Melanocyte of skin (primary cell): ENCODE results near the gene BTK. TPM values are rescaled to one million over a fixed set of nuclear protein-coding genes. Genes with fewer than 3 reads are reported as not detected.

Source experiments
- small RNA-seq, 2 donors: library from RNA; depleted of rRNA; stranded (forward); fragments of <200 nt; gene quantifications; one replicate each; pipeline ENCODE3, GENCODE V24; 2012
- total RNA-seq, 2 donors: library from RNA; depleted of rRNA; stranded (reverse); fragments of >200 nt; gene quantifications; 2 replicates each; pipeline ENCODE4 v1.2.3, GENCODE V29; 2012

BTK gene
- under 1 TPM; under 0.01 to 0.34 TPM for total RNA-seq

DNA sequence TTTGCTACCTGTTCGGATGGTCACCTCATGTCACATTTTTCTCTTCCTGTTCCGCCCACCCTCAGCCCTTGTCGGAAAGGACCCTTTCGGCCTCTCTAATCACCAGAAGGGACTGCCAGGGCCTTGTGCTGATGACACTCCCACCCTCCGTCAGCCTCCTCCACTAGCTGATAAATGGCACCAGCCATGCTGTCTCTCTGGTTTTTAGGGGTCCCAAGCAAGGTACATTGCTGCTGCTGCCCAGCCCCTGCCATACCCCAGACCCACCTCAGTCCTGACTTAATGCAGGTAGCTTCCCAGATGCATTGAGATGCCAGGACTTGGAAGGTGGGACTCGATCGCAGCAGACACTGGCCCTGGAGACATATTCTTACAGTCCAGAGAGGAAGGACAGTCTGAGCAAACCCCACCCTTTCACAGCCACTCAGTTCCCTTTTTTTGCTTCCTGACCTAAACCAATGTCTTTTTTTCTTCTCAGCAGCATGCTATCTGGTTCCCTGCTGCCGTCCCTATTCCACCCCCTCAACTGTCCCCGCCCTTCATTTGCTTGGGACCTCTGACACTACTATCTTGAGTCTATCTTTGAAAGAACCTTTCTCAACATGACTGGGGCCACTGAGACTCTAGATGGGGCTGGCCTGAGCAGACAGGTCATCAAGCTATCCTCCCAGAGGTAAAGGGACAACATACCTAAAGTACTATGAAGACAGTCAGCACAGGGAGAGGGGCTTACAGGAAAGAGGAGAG, at the start of gene BTK:
TSS of gene BTK (minus strand) at position 397 of the 747 bp plus-strand sequence. CDS start 10,907 bp downstream, outside the sequence.

DNA sequence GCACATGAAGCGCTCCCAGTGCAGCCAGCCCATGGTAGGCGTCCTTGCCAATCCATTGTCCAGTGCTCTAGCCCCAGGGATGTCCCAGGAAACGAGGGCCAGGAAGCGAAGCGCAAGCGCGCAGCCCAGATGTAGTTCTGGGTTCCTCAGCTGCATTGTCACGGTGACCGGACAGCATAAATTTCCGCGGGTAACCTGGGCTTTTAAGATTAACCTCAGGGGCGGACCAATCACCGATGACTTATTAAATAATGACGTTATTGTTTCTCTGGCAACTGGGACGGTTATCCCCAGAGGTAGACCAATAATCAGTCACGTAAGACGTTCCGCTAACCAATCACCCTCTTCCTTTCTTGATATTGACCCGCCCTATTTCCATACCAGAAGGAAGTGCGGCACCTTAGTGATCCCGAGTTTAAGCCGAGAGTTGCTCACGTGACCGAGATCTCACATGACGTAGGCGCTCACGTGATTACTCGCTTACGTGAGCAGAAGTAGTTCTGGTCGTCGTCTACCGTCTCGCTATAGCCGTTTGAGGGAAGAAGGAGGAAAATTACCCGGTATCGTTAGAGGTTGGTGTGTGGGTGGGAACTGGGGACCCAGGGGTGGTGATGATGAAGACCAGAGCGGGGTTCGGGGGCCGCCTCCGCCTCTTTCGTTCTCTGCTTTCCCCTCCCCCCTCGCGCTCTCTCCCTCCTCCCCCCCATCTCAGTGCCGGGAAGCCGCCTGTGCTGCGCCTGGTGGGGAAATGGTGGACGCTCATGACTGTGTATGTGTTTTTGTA, 21.9 kb upstream of the BTK start, which contains the start of the genes GLA and HNRNPH2:
TSS of gene GLA (minus strand) at position 178 of the 784 bp plus-strand sequence. CDS start at position 156, 22 bp downstream.
TSS of gene HNRNPH2 (plus strand) at position 475 of the 784 bp plus-strand sequence. CDS start 3,767 bp downstream, outside the sequence.

DNA sequence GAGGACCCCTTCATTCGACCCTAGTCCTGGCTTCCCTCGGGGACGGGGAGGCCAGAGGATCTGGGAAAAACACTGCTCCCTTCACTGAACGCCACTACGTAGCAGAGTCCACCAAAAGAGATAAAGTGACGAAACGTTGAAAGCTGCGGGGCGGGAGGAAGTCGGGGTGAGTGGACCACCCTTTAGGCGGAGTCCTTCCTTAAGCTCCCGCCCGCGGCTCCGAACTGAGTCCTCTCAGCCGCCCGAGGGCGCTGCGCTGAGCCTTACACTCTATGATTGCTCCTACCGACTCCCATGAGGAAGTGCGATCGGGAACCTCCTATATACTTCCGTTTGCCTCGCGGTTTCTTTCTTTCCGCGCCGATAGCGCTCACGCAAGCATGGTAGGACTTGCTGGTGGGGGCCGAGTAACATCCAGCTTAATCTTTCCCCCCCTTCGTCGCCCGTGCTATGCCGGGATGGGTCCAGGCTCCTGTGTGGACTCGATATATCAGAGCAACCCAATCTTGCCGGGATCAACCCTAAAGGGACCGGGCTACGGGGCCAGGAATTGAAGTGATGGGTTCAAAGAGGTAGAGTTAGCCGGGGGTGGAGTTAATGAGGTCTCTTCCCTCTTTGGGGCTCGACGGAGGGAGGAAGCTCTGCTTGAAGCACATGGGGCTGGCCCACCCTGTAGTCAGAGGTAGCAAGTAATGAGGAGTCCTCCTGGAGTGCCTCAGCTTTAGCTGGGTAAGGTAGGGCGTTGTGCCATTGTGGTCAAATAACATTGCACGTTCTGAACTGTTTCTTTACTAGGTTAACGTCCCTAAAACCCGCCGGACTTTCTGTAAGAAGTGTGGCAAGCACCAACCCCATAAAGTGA, 4.9 kb upstream of the BTK start, which contains the start of gene RPL36A:
TSS of gene RPL36A (plus strand) at position 348 of the 862 bp plus-strand sequence. CDS start at position 381, 33 bp downstream.

GRCh38 chrX:101348452-101349192, 37.4 kb downstream of the BTK start, which contains the start of gene TIMM8A:
TIMM8A (minus strand) TSS chrX:101348742; CDS start chrX:101348664, 78 bp downstream.

Small RNA genes within 50 kb of the gene (small RNA-seq; reads per million reads assigned to genes)
- 0 reads per million in 2 donors for gene RNU6-934P

Other genes with a start within 250 kb of the BTK start
- gene DRP2, start 166.4 kb downstream of the BTK start, total RNA-seq = under 1 TPM; under 0.01 to 0.33 TPM
- 1 to 10 TPM in 1 of 2 donors, under 1 TPM in 1; under 0.01 to 1.3 TPM for gene TAF7L, start 94.9 kb downstream of the BTK start, total RNA-seq
- gene TIMM8A, start 37.4 kb downstream of the BTK start, total RNA-seq = 1 to 10 TPM; 4.1 to 7.7 TPM
- 10 to 100 TPM; 53.0 to 75.3 TPM for gene RPL36A, start 4.8 kb upstream of the BTK start, total RNA-seq
- gene GLA, start 21.7 kb upstream of the BTK start, total RNA-seq = 100 to 1,000 TPM; 141 to 181 TPM
- 10 to 100 TPM; 58.6 to 59.2 TPM for gene HNRNPH2, start 22.0 kb upstream of the BTK start, total RNA-seq
- gene ARMCX4, start 99.3 kb upstream of the BTK start, total RNA-seq = 1 to 10 TPM; 2.0 to 2.8 TPM
- 10 to 100 TPM; 81.6 to 83.3 TPM for gene ARMCX1, start 164.4 kb upstream of the BTK start, total RNA-seq
- 10 to 100 TPM; 20.3 to 25.6 TPM for gene ARMCX6, start 231.8 kb upstream of the BTK start, total RNA-seq
- gene ARMCX3, start 237.0 kb upstream of the BTK start, total RNA-seq = 10 to 100 TPM; 41.6 to 52.0 TPM